K562 (cell line): ENCODE results near the gene CFAP73. TPM values are rescaled to one million over a fixed set of nuclear protein-coding genes. Genes with fewer than 3 reads are reported as not detected.

Experiments used
- ATAC-seq: fragments of 200-7000 bp; cut with Tn5 transposase; 3 replicates; pipeline ENCODE4 v1.9.1; 2020; ENCODE audit warnings: moderate library complexity
- BruUV-seq: library from RNA; stranded (reverse); fragments of 400-500 nt; replicated peaks from 2 replicates; lab custom pipeline; 2021; lab: Mats Ljungman, UMichigan
- CTCF ChIA-PET: fragments of 300-600 bp; formaldehyde crosslinking; extraction: SDS; loops from one replicate; lab custom pipeline; 2021; ENCODE audit warnings: low intra/inter-chr PET ratio; lab: Yijun Ruan, JAX
- POLR2A ChIA-PET: fragments of 300-600, 350-650 bp; sonication (Branson Sonifier 250); formaldehyde crosslinking; extraction: SDS; loops from one replicate; lab custom pipeline; 2021; ENCODE audit warnings: antibody characterized with exemption, inconsistent platforms; lab: Yijun Ruan, JAX
- DNase-seq, 4 experiments: peaks; one replicate each; pipeline versions ENCODE4 v3.0.0 to v3.0.0-alpha.2; 2011 to 2018; ENCODE audit warnings: low spot score in 3 of 4, mixed read lengths in 3 of 4; ENCODE audit errors: extremely low read depth in 1 of 4
- FAIRE-seq: peaks from 2 replicates; lab custom pipeline; 2011; peaks lifted over from hg19 to GRCh38; lab: Jason Lieb, UNC
- H2AFZ ChIP-seq: 2 replicates; pipeline ENCODE4 v1.6.0; 2011; ENCODE audit warnings: low read depth, low read length, control low read depth, inconsistent platforms
- H3K27ac ChIP-seq: fragments of 200-600 bp; 3 replicates; pipeline ENCODE4 v1.8.0; 2011; ENCODE audit warnings: low read depth, mild to moderate bottlenecking, control low read depth, inconsistent platforms, low read length, moderate library complexity, mixed read lengths; ENCODE audit errors: extremely low read depth
- H3K27me3 ChIP-seq, 2 experiments: fragments of 300-600 bp in 1 of 2; 2 replicates in 1 of 2; 3 replicates in 1 of 2; pipeline versions ENCODE4 v1.6.0 to v1.8.0; 2011; ENCODE audit warnings: inconsistent platforms in 2 of 2, low read length in 2 of 2, mild to moderate bottlenecking in 1 of 2, mixed read lengths in 1 of 2, moderate library complexity in 1 of 2; ENCODE audit not compliant: control insufficient read depth in 2 of 2, insufficient read depth in 2 of 2
- H3K36me3 ChIP-seq: fragments of 300-600 bp; 3 replicates; pipeline ENCODE4 v1.8.0; 2011; ENCODE audit warnings: mild to moderate bottlenecking, low read length, inconsistent platforms; ENCODE audit not compliant: control insufficient read depth, insufficient read depth
- H3K4me1 ChIP-seq, 2 experiments: fragments of 200-600 bp in 1 of 2; replicated peaks in 1 of 2; 2 replicates in 1 of 2; 3 replicates in 1 of 2; pipeline versions ENCODE4 v1.5.1 to v1.8.0; 2011; ENCODE audit warnings: inconsistent platforms in 2 of 2, low read length in 2 of 2, mild to moderate bottlenecking in 1 of 2, mixed read lengths in 1 of 2, moderate library complexity in 1 of 2; ENCODE audit not compliant: control insufficient read depth in 2 of 2, insufficient read depth in 2 of 2
- H3K4me2 ChIP-seq: 2 replicates; pipeline ENCODE4 v1.6.1; 2011; ENCODE audit warnings: low read length, control low read depth, inconsistent platforms, mixed read lengths; ENCODE audit not compliant: insufficient read depth
- H3K4me3 ChIP-seq: fragments of 200-600 bp; sonication (generic), shearing (Covaris generic); 2 replicates; pipeline ENCODE4 v1.5.1; 2016; ENCODE audit warnings: control low read depth, inconsistent platforms
- H3K79me2 ChIP-seq: fragments of 200-600 bp; 3 replicates; pipeline ENCODE4 v1.8.0; 2011; ENCODE audit warnings: low read length, inconsistent platforms; ENCODE audit not compliant: control insufficient read depth, insufficient read depth
- H3K9ac ChIP-seq, 2 experiments: 2 replicates each; pipeline versions ENCODE4 v1.6.0 to v1.6.1; 2011; ENCODE audit warnings: low read depth in 2 of 2, low read length in 2 of 2, control low read depth in 1 of 2, inconsistent platforms in 1 of 2, mild to moderate bottlenecking in 1 of 2, mixed read lengths in 1 of 2; ENCODE audit not compliant: insufficient read depth in 1 of 2
- H3K9me1 ChIP-seq: one replicate; pipeline ENCODE4 v1.6.0; 2011; ENCODE audit warnings: inconsistent platforms, mild to moderate bottlenecking, low read length, moderate library complexity; ENCODE audit not compliant: control insufficient read depth, insufficient read depth
- H3K9me3 ChIP-seq: replicated peaks from 2 replicates; pipeline ENCODE4 v1.5.1; 2011; ENCODE audit warnings: low read depth, low read length, inconsistent platforms; ENCODE audit not compliant: control insufficient read depth, insufficient read depth
- H4K20me1 ChIP-seq: replicated peaks from 2 replicates; pipeline ENCODE4 v1.6.1; 2011; ENCODE audit warnings: low read length, inconsistent platforms, mixed read lengths; ENCODE audit not compliant: control insufficient read depth, insufficient read depth
- CBX8 ChIP-seq: fragments of 200-600 bp; sonication (generic); IDR thresholded peaks from 2 replicates; pipeline ENCODE4 v1.6.1; 2012; ENCODE audit warnings: borderline replicate concordance, mixed run types, low read depth, mild to moderate bottlenecking, moderate library complexity, mixed read lengths, low read length, control low read depth, inconsistent platforms; ENCODE audit not compliant: poor library complexity, severe bottlenecking; ENCODE audit errors: extremely low read depth
- CHAMP1 ChIP-seq: fragments of 450-650 bp; IDR thresholded peaks from 2 replicates; pipeline ENCODE4 v1.6.1; 2016; ENCODE audit warnings: mild to moderate bottlenecking
- E2F3 ChIP-seq: fragments of 250-450 bp; sonication (Bioruptor Pico); IDR thresholded peaks from 2 replicates; pipeline ENCODE4 v1.4.0; 2020; ENCODE audit warnings: mild to moderate bottlenecking
- FIP1L1 ChIP-seq: fragments of 200-400 bp; formaldehyde crosslinking; IDR thresholded peaks from 2 replicates; pipeline ENCODE4 v1.6.1; 2018; ENCODE audit warnings: mild to moderate bottlenecking, low read depth, low read length; ENCODE audit not compliant: poor library complexity, severe bottlenecking
- FOXO4 ChIP-seq: fragments of 450-650 bp; formaldehyde crosslinking; IDR thresholded peaks from 2 replicates; pipeline ENCODE4 v1.4.0; 2020; ENCODE audit warnings: mild to moderate bottlenecking, moderate library complexity
- PURB ChIP-seq: sonication (generic); formaldehyde crosslinking; IDR thresholded peaks from 2 replicates; pipeline ENCODE4 v1.9.0; 2021; ENCODE audit warnings: low read depth, mild to moderate bottlenecking, missing genetic modification reagents
- RBM15 ChIP-seq: fragments of 200-400 bp; formaldehyde crosslinking; IDR thresholded peaks from 2 replicates; pipeline ENCODE4 v1.6.1; 2018; ENCODE audit warnings: mild to moderate bottlenecking, low read length, moderate library complexity; ENCODE audit not compliant: insufficient read depth
- SAFB ChIP-seq: fragments of 200-400 bp; formaldehyde crosslinking; IDR thresholded peaks from 2 replicates; pipeline ENCODE4 v1.6.1; 2017; ENCODE audit warnings: low read depth, low read length, borderline replicate concordance
- STAT5A ChIP-seq: IDR thresholded peaks from 2 replicates; pipeline ENCODE4 v1.6.1; 2012; ENCODE audit warnings: low read length, inconsistent platforms, borderline replicate concordance
- ZNF165 ChIP-seq: fragments of 250-450 bp; sonication (Bioruptor Pico); IDR thresholded peaks from 2 replicates; pipeline ENCODE4 v1.4.0; 2020; ENCODE audit warnings: borderline replicate concordance
- ZNF316 ChIP-seq: fragments of 450-650 bp; IDR thresholded peaks from 2 replicates; pipeline ENCODE4 v1.6.1; 2016
- ZNF444 ChIP-seq: fragments of 250-450 bp; sonication (Bioruptor Pico); IDR thresholded peaks from 2 replicates; pipeline ENCODE4 v1.4.0; 2020; ENCODE audit warnings: mild to moderate bottlenecking, moderate library complexity
- ZNF76 ChIP-seq: fragments of 250-450 bp; sonication (Bioruptor Pico); IDR thresholded peaks from 2 replicates; pipeline ENCODE4 v1.4.0; 2020; ENCODE audit warnings: mild to moderate bottlenecking, moderate library complexity, borderline replicate concordance
- WGBS: fragments of 100-300 bp; shearing (Covaris generic); methylation state at CpG from one replicate; pipeline ENCODE4 v1.1.6; 2016; ENCODE audit warnings: low coverage, mixed read lengths; ENCODE audit not compliant: insufficient coverage; ENCODE audit errors: missing lambda C conversion rate; 5-methylcytosine and 5-hydroxymethylcytosine counted together
- in situ Hi-C: fragments of 300-500 bp; cut with MboI; formaldehyde crosslinking; loops from 4 replicates; pipeline ENCODE4 v1.15.0; 2018; ENCODE audit warnings: inconsistent platforms, mixed read lengths
- intact Hi-C: fragments of 100-400 bp; cut with micrococcal nuclease; formaldehyde crosslinking; loops from 2 replicates; pipeline ENCODE4 v1.14.2; 2022
- polyA plus RNA-seq, 8 experiments: library from polyadenylated mRNA; depleted of rRNA in 4 of 8; stranded (reverse) in 5 of 8; unstranded in 3 of 8; fragments of >200 nt; fragmentation: Nextera tagmentation in 2 of 8; fragmentation: Illumina TruSeq in 1 of 8; extraction: Ambion mirVana in 2 of 8; extraction: Trizol in 1 of 8; gene quantifications; 2 replicates each; pipeline versions ENCODE4 v1.2.1 to v1.2.3, GENCODE V29; 2011 to 2014; ENCODE audit warnings: inconsistent platforms in 1 of 8, missing spikeins in 1 of 8
- total RNA-seq, 7 experiments: library from RNA; depleted of rRNA in 6 of 7; stranded (reverse); fragments of >200 nt in 6 of 7; fragmentation: Illumina TruSeq in 2 of 7; extraction: Trizol in 2 of 7; gene quantifications; 2 replicates each; pipeline versions ENCODE4 v1.2.1 to v1.2.3, GENCODE V29; 2011 to 2021; ENCODE audit warnings: low replicate concordance in 1 of 7

Gene CFAP73
- total and polyA plus RNA-seq, 9 of the 15 experiments (the other 6 are each of a cell fraction or from before 2014, with no cell fraction given): not detected

DNA sequence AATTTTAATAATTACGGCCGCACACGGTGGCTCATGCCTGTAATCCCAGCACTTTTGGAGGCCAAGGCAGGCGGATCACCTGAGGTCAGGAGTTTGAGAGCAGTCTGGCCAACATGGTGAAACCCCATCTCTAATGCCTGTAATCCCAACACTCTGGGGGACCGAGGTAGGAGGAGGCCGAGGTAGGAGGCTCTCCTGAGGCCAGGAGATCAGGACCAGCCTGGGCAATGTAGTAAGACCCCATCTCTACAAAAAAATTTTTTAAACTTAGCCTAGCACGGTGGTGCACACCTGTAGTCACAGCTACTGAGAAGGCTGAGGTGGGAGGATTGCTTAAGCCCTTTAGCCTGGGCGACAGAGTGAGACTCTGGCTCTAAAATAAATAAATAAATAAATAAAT lies 5.6 kb upstream of the CFAP73 start:
- H3K4me2 ChIP-seq: no peak overlapping the region
- H3K9me1 ChIP-seq: no peaks in the 10 kb centered on the region
- in situ Hi-C loops: no loop called here
- ChIA-PET CTCF (no interaction called here), POLR2A (no interaction called here)
- no peak overlapping the region for H3K27ac ChIP-seq
- no peak for DNase-seq
- no peak overlapping the region for H3K9ac ChIP-seq
- H3K27me3 ChIP-seq: peaks cover 0 to 4% of the 10 kb centered on the region in 2 experiments; a peak in 2 of 5 replicates
- intact Hi-C loops: no loop called here
- H4K20me1 ChIP-seq: no peaks in the 10 kb centered on the region
- no peaks in the 10 kb centered on the region for H3K79me2 ChIP-seq
- no TSS peak for BruUV-seq
- no peak for FAIRE-seq
- peaks cover 0 to 5% of the 10 kb centered on the region in 2 experiments; a peak in 2 of 5 replicates for H3K4me1 ChIP-seq
- TF ChIP-seq CHAMP1 (no peak), ZNF444 (CRISPR knock-in tag) (no peak), ZNF316 (no peak), STAT5A (no peak), FOXO4 (no peak), E2F3 (CRISPR knock-in tag) (no peak), ZNF76 (CRISPR knock-in tag) (no peak), FIP1L1 (no peak), PURB (no peak), RBM15 (no peak), ZNF165 (CRISPR knock-in tag) (no peak), SAFB (no peak), CBX8 (no peak)
- H3K36me3 ChIP-seq: no peaks in the 10 kb centered on the region
- no peak overlapping the region for H3K4me3 ChIP-seq
- 32% methylated on average over 8 of the region's 8 CpGs for WGBS
- no peaks in the 10 kb centered on the region for H3K9me3 ChIP-seq
- H2AFZ ChIP-seq: no peak overlapping the region
- ATAC-seq: no peak
